KMS-11 (cell line): ENCODE results near the gene PHLDB3.

Experiments
- H2AFZ ChIP-seq: fragments of 200-600 bp; sonication (generic); 2 replicates; pipeline ENCODE4 v1.6.1; 2016; ENCODE audit warnings: antibody characterized with exemption, mixed run types, low read depth
- H3K27ac ChIP-seq: fragments of 200-600 bp; sonication (generic); 2 replicates; pipeline ENCODE4 v1.6.1; 2016; ENCODE audit warnings: mild to moderate bottlenecking, mixed run types
- H3K27me3 ChIP-seq: fragments of 200-600 bp; sonication (generic); 2 replicates; pipeline ENCODE4 v1.6.1; 2017; ENCODE audit warnings: mild to moderate bottlenecking, low read depth, mixed run types, moderate library complexity; ENCODE audit not compliant: insufficient read depth
- H3K36me3 ChIP-seq: fragments of 200-600 bp; sonication (generic); 2 replicates; pipeline ENCODE4 v1.6.1; 2017; ENCODE audit warnings: mild to moderate bottlenecking, mixed run types; ENCODE audit not compliant: insufficient read depth
- H3K4me1 ChIP-seq: fragments of 200-600 bp; sonication (generic); 2 replicates; pipeline ENCODE4 v1.6.1; 2016; ENCODE audit warnings: mild to moderate bottlenecking, low read depth, mixed run types; ENCODE audit not compliant: poor library complexity, severe bottlenecking
- H3K4me2 ChIP-seq: fragments of 200-600 bp; sonication (generic); 2 replicates; pipeline ENCODE4 v1.7.0; 2016; ENCODE audit warnings: mild to moderate bottlenecking, mixed run types
- H3K4me3 ChIP-seq: fragments of 200-600 bp; sonication (generic); IDR thresholded peaks from 2 replicates; pipeline ENCODE4 v1.6.1; 2017; ENCODE audit warnings: low read depth, low read length, mixed read lengths; ENCODE audit not compliant: insufficient read depth
- H3K79me2 ChIP-seq: fragments of 200-600 bp; sonication (generic); 2 replicates; pipeline ENCODE4 v1.6.1; 2016; ENCODE audit warnings: low read depth, mixed run types; ENCODE audit not compliant: insufficient read depth
- H3K9ac ChIP-seq: fragments of 200-600 bp; sonication (generic); 2 replicates; pipeline ENCODE4 v1.6.1; 2016; ENCODE audit warnings: mild to moderate bottlenecking, mixed run types
- H4K20me1 ChIP-seq: fragments of 200-600 bp; sonication (generic); 2 replicates; pipeline ENCODE4 v1.6.1; 2016; ENCODE audit warnings: mild to moderate bottlenecking, mixed run types; ENCODE audit not compliant: insufficient read depth
- TF ChIP-seq, protein P1 (sequence below): fragments of 200-600 bp; sonication (generic); conservative IDR thresholded peaks from 2 replicates; pipeline ENCODE4 v1.6.1; 2017; ENCODE audit warnings: low read depth, mild to moderate bottlenecking, antibody characterized with exemption, low read length, moderate library complexity, mixed read lengths

Gene PHLDB3

DNA sequence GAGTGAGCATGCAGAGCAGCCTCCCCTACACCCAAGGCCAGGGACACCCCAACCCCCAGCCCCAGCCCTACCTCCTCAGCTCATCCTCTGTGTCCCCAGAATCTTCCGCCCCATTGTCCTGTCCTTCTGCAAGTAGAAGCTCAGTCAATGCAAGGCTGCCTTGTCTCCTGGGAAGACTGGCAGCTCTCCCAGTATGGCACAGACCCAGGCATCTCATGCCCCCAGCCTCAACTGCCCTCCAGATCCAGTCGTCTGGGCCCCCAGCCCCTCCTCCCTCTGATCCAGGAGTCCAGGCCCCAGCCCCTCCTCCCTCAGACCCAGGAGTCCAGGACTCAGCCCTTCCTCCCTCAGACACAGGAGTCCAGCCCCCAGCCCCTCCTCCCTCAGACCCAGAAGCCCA lies 41.4 kb upstream of the PHLDB3 start:
- no peak overlapping the region for H3K9ac ChIP-seq
- no peaks in the 10 kb centered on the region for H3K79me2 ChIP-seq
- H3K4me3 ChIP-seq, result no peak overlapping the region
- no peaks in the 10 kb centered on the region for H4K20me1 ChIP-seq
- no peak overlapping the region for H3K4me2 ChIP-seq
- no peaks in the 10 kb centered on the region for H3K36me3 ChIP-seq
- H2AFZ ChIP-seq, result no peak overlapping the region
- no peak overlapping the region for H3K27ac ChIP-seq
- TF ChIP-seq, protein P1, sequence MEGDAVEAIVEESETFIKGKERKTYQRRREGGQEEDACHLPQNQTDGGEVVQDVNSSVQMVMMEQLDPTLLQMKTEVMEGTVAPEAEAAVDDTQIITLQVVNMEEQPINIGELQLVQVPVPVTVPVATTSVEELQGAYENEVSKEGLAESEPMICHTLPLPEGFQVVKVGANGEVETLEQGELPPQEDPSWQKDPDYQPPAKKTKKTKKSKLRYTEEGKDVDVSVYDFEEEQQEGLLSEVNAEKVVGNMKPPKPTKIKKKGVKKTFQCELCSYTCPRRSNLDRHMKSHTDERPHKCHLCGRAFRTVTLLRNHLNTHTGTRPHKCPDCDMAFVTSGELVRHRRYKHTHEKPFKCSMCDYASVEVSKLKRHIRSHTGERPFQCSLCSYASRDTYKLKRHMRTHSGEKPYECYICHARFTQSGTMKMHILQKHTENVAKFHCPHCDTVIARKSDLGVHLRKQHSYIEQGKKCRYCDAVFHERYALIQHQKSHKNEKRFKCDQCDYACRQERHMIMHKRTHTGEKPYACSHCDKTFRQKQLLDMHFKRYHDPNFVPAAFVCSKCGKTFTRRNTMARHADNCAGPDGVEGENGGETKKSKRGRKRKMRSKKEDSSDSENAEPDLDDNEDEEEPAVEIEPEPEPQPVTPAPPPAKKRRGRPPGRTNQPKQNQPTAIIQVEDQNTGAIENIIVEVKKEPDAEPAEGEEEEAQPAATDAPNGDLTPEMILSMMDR, result no peak
- no peaks in the 10 kb centered on the region for H3K27me3 ChIP-seq
- H3K4me1 ChIP-seq, result no peaks in the 10 kb centered on the region

DNA sequence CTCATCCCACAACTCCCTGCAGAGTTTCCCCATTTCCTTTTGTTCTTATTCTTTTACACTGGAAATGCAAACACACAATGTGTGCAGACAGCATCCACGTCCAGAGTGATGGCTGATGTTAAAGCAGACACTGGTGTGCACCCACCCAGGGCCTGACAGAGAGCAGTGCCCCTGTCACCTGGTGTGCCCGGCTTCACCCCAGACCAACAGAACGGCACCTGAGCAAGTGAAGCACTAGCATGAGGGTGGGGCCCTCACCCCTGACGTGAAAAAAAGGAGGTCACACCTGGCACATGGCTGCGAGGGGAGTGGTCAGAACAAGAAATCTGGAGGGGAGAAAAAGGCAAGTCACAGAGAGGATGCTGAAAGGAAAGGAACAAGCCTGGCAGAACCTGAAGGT lies 40.7 kb upstream of the PHLDB3 start:
- no peak overlapping the region for H3K4me3 ChIP-seq
- H3K9ac ChIP-seq, result no peak overlapping the region
- no peaks in the 10 kb centered on the region for H3K27me3 ChIP-seq
- no peaks in the 10 kb centered on the region for H3K4me1 ChIP-seq
- no peak overlapping the region for H2AFZ ChIP-seq
- H3K4me2 ChIP-seq, result no peak overlapping the region
- no peaks in the 10 kb centered on the region for H4K20me1 ChIP-seq
- no peaks in the 10 kb centered on the region for H3K36me3 ChIP-seq
- no peak overlapping the region for H3K27ac ChIP-seq
- H3K79me2 ChIP-seq, result no peaks in the 10 kb centered on the region
- TF ChIP-seq, protein P1, result no peak

DNA sequence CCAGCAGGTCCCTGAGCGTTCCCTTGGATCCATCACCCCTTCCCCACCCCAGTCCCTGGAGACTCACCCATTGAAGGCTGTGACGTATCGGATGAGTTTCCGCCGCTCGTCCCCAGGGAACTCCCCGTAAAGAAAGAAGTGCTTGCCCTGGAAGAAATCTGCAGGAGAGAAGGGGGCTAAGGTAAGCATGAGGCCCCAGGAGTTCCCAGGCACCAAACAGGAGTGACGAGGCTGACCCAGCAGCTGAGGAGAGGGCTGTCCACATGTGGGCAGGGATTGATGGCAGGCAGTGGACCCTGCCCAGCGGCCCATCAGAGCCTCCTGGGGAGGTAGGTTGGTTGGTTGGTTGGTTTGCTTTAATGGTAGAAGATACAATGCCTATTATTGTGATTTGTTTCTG lies 39.5 kb upstream of the PHLDB3 start:
- Histone ChIP-seq H3K4me2 (no peak overlapping the region), H3K79me2 (no peaks in the 10 kb centered on the region), H3K4me3 (no peak overlapping the region), H3K27ac (no peak overlapping the region), H3K9ac (no peak overlapping the region), H3K36me3 (no peaks in the 10 kb centered on the region), H2AFZ (no peak overlapping the region), H3K27me3 (no peaks in the 10 kb centered on the region), H3K4me1 (no peaks in the 10 kb centered on the region), H4K20me1 (no peaks in the 10 kb centered on the region)
- TF ChIP-seq, protein P1, result no peak

DNA sequence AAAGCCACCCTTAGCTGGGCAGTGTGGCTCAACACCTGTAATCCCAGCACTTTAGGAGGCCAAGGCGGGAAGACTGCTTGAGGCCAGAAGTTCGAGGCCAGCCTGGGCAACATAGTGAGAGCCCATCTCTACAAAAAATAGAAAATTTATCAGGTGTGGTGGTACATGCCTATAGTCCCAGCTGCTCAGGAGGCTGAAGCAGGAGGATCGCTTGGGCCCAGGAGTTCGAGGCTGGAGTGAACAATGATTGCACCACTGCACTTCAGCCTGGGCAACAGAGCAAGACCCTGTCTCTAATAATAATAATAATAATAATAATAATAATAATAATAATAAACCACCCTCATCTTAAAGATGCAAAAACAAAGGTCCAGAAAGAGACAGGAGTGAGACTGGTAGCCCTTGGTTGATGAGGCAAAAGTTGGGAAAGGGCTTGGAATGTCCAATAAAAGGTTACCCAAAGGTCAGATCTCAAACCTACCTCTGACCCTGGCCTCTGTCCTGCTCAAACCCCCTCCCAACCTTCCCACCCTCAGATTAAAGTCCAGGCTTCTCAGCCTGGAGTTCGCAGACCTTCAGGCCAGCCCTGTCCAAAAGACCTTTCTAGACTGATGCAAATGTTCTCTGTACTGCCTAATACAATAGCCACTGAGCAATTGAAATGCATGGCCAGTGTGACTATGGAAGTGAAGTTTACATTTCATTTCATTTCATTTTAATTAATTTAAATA lies 37.5 kb upstream of the PHLDB3 start:
- Histone ChIP-seq H3K79me2 (no peaks in the 10 kb centered on the region), H3K9ac (no peak overlapping the region), H3K36me3 (no peaks in the 10 kb centered on the region), H2AFZ (no peak overlapping the region), H3K27me3 (no peaks in the 10 kb centered on the region), H3K4me3 (no peak overlapping the region), H3K4me1 (no peaks in the 10 kb centered on the region), H3K27ac (no peak overlapping the region), H3K4me2 (no peak overlapping the region), H4K20me1 (no peaks in the 10 kb centered on the region)
- TF ChIP-seq, protein P1, result no peak
